NK-92 (cell line): ENCODE measurements around the gene AQP12A.

Experiments used
- DNase-seq: peaks from one replicate; lab custom pipeline; 2025; ENCODE audit not compliant: unreplicated experiment; lab: John Stamatoyannopoulos, UW

Gene AQP12A

DNA sequence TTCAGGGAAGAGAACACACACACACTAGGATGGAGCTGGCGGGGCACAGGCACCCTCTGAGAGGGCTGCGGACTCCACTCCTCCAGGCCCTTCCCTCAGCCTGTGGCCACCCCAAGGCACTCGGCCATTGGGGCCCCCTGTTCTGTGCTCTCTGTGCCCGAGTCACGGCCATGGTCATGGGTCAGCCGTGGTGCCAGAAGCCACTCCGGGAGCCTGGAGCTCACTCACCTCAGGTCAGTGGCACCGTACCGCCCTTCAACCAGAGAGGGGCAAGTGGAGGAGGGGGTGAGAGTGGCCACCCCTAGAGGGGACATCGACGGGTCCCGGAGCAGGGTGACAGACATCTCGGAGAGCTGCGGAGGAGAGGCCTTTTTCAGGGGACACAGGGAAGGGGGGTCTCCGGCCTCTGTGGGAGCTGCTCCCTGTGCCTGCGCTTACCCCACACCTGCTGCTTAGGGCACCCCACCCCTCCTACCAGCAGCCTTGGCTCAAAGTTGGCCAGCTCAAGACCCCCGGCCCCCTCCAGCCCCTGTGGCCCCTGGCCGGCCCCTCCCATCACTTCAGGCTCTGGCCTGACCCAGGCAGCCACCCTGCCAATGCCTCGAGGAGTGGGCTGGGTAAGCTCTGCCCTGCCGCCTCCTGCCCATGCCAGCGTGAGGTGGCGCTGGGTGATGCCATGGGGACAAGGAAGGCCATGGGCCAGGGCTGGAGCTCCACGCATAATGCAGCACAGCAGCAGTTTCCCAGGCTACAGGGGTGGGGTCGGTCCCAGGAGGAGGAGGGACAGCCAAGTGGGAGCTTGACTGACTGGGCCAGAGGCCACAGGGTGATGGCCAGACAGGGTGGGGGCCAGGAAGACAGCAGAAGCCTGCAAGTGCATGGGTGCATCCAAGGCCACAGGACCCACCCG is 29.3 kb downstream of the AQP12A start:
- no peak for DNase-seq

DNA sequence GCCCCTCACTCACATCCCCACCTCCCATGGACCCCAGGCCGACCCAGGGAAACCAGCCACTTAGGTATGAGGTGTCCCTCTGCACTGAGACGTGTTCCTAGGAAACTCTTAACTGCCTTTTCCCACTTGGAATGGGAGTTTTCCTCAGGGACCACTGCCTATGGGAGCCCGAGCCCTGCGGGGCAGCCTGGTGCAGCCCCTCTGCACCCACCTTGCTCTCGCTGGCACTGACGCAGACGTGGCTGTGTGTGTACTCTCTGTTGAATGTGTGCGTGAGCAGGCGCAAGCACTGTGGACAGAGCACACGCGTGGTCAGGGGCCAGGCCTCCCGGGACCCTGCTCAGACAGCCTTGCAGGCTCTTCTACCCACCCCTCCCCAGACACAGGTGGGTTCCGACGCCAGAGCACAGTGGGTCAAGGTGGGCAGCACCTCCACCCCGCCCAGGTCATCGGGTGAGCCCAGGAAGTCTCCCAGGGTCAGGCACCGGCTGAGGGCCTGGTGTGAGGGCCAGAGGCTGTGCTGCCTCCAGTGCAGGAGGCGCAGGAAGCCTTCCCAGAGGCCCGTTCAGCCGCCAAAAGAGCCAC is 30.0 kb downstream of the AQP12A start:
- DNase-seq = no peak

- no peak for DNase-seq
Measured at GRCh38 chr2:240722376-240722775, 30.7 kb downstream of the AQP12A start.

- no peak for DNase-seq
Measured at GRCh38 chr2:240722796-240723735, 31.4 kb downstream of the AQP12A start.

- DNase-seq = no peak
Measured at GRCh38 chr2:240723851-240724250, 32.2 kb downstream of the AQP12A start.

GRCh38 chr2:240724431-240724830 is 32.8 kb downstream of the AQP12A start:
- DNase-seq = no peak

DNA sequence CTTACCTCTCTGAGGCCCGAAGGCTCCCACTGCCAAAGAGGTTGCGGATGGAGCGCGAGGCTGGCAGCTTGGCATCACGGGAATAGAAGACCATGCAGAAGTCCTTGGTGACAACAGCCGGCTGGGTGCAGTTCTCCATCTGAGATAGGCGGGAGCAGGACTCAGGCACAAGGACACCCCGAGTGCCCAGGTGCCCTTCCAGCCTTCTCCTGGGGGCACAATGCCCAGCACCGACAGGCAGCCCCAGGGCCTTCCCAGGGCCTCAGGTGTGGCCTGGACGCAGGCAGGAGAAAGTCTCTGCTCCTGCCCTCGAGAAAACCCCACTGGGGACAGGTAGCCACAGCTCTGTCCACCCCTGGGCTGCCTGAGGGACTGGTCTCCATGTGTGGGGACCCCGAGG is 33.6 kb downstream of the AQP12A start:
- DNase-seq = no peak

- DNase-seq = no peak
Measured at GRCh38 chr2:240725671-240726070, 34.0 kb downstream of the AQP12A start.

DNA sequence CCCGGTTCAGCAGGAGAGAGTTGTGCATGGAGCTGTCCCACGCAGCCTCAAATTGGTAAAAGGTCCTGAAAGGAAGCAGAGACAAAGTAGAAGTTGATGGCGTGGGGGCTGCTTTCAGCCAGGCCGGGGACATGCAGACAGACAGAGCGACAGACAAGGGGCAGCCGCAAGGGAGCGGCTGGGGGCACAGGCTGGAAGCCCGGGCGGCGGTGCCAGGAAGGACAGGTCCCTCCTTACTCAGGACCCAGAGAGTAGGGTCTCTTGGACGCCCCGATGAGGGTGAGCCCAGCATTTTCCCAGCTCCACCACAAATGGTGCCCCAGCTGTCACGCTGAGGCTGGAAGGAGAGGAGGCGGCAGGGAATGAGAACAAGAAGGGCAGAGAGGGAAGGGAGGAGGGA is 35.2 kb downstream of the AQP12A start:
- DNase-seq = no peak

DNA sequence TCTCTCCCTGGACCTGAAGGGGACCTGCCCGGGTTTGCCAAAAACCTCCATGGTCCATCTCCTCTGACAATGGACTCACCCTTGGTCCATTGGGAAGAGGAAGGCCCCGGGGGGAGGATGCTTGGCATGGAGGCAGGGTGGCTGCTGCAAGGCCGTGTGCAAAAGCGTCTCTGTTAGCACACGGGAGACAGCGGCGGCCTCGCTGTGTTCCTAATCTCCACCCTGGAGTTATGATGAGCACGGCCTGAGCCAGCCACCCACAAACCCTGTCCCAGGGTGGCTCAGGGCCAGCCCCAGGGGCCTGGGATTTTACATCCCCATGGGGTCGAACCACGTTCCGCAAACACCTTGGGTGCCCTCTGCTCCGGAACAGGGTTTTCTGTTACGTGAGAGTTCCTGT is 35.8 kb downstream of the AQP12A start:
- no peak for DNase-seq

- DNase-seq = no peak
Measured at GRCh38 chr2:240727913-240728312, 36.2 kb downstream of the AQP12A start.

DNA sequence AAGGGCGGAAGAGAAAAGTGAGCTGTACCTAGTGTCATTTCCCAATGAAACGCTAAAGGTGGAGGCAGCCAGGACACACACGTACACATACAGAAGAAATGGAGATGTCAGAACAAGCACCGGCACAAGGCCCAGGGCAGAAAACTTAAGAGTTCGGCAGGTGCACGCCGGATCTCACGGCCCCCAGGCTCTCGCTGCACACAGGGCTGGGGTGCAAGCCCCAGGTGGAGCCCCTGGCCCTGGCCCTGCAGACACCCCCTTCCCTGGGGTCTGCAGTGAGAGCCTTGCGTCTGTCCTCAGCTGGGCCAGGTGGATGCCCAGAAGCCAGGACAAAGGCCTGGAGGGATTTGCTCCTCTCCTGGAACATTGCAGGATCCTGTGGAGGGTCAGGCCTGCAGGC is 36.7 kb downstream of the AQP12A start:
- no peak for DNase-seq

- no peak for DNase-seq
Measured at GRCh38 chr2:240728827-240729226, 37.2 kb downstream of the AQP12A start.

GRCh38 chr2:240730501-240731177 is 39.0 kb downstream of the AQP12A start:
- no peak for DNase-seq

DNA sequence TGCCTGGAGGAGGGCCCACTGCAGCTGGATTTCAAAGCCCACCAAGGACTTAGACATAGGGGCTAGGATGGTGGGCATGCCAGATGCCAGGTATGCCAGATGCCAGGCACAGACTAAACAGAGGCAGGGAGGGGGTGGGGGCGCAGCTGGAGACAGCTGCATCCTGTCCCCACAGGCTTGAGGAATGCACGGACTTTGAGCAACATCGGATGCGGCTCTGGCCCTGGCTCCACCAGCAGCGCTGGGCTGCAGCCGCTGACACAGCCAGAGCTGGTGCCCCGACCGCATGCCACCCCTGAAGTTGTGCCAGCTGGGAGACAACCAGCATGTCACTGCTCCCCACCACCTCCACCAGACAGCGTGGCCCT is 39.5 kb downstream of the AQP12A start:
- DNase-seq = no peak

DNA sequence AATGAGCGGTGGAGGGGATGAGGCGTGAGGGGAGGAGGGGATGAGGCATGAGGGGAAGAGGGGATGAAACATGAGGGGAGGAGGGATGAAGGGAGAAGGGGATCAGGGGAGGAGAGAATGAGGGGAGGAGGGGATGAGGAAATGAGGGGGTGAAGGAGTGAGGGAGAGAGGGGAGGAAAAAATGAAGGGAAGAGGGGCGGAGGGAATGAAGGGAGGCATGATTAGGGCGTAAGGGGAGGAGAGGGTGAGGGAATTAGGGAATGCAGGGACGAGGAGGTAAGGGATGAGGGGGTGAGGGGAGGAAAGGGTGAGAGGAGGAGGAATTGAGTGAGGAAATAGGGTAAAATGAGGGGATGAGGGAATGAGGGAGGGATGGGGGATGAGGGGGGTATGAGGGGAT is 40.5 kb downstream of the AQP12A start:
- no peak for DNase-seq

DNA sequence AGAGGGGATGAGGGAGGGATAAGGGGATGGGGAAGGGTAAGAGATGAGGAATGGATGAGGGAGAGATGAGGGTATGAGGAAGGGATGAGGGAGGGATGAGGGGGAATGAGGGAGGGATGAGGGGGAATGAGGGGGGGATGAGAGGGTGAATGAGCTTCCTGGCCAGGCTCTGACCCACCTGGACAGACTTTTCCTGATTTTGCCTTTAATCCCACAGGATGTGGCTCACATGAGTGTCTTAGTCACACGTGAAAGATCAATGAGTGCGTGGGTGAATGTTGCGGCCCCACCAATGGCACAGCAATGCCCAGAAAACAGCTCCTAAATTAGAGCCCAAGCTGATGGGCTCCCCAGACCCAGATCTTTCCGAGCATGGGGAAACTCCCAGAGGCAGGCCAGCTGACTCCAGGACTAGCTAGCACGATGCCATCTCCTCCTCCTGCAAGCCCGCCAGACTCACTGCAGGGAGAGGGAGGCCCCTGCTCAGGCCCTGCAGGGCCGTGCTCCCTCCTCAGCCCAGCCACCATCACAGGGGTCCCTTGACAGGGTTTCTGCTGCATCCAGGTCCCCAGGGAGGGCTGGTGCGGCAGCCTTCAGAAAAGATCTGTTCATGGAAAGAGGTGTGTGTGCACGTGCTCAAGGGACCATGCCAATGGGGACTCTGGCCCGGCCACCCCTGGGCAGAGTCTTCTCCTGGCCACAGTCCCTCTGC is 41.4 kb downstream of the AQP12A start:
- DNase-seq = no peak

DNA sequence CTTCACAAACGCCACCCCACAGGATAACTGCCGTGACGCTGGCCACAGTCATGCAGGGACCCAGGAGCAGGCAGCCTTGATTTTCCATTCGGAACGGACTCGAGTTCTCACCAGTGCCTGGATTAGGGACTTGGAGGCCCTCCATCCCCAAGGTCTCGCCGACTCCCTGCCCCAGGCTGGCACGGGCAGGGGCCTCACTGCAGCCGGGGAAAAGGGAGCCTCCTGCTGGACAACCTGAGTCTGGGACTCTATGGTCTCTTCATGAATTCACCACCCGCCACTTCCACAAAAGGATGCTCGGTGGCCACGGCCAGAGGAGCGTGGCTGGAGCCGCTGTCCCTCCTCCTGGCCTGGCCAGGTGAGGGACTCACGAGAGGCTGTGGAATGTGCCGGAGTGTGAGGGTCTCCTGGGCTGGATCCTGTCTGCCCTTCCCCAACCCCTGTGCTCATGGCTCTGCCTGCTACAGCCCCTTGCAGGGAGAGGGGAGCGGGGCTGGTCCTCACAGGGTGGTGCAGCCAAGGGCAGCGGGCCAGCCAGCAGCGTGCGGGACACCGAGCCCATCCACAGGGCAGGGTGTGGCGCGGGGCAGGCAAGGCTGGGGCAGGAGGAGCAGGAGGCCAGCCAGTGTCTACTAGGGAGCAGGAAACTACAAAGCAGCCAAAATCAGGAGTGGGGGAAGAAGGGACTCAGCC is 42.3 kb downstream of the AQP12A start:
- no peak for DNase-seq

- DNase-seq = no peak
Measured at GRCh38 chr2:240734756-240735155, 43.1 kb downstream of the AQP12A start.

GRCh38 chr2:240735476-240735875 is 43.8 kb downstream of the AQP12A start:
- no peak for DNase-seq
